GM19099 (cell line): ENCODE results near the gene ZDHHC11.

Source experiments
- POLR2A ChIP-seq: IDR thresholded peaks from 3 replicates; pipeline ENCODE4 v1.6.1; 2011; ENCODE audit warnings: low read depth; ENCODE audit not compliant: insufficient read length; ENCODE audit errors: extremely low read depth

ZDHHC11 gene

GRCh38 chr5:757931-758697 lies 92.7 kb downstream of the ZDHHC11 start:
- no peak for TF ChIP-seq POLR2A

- TF ChIP-seq POLR2A, result no peak
These were observed 93.3 kb downstream of the ZDHHC11 start for GRCh38 chr5:757346-757930.

GRCh38 chr5:756865-757345 lies 93.9 kb downstream of the ZDHHC11 start:
- TF ChIP-seq POLR2A, result no peak

- no peak for TF ChIP-seq POLR2A
These were observed 94.6 kb downstream of the ZDHHC11 start for GRCh38 chr5:756171-756570.

- TF ChIP-seq POLR2A, result no peak
These were observed 99.3 kb downstream of the ZDHHC11 start for GRCh38 chr5:751496-751895.

GRCh38 chr5:749101-749670 lies 101.6 kb downstream of the ZDHHC11 start:
- no peak for TF ChIP-seq POLR2A

GRCh38 chr5:746258-746761 lies 104.5 kb downstream of the ZDHHC11 start:
- TF ChIP-seq POLR2A, result no peak
